ENCODE measurements around the gene SEC61A2.

Gene SEC61A2

GRCh38 chr10:12098966-12099365 is 30.5 kb upstream of the SEC61A2 start:
- DNase-seq (ENCODE audit: low read depth in 1 of 2, low spot score in 1 of 2) = no peak
- no peak for TF ChIP-seq POLR2AphosphoS5 (IDR thresholded peaks at IDR 0.05; ENCODE audit: low read depth)
- TF ChIP-seq, protein P1, sequence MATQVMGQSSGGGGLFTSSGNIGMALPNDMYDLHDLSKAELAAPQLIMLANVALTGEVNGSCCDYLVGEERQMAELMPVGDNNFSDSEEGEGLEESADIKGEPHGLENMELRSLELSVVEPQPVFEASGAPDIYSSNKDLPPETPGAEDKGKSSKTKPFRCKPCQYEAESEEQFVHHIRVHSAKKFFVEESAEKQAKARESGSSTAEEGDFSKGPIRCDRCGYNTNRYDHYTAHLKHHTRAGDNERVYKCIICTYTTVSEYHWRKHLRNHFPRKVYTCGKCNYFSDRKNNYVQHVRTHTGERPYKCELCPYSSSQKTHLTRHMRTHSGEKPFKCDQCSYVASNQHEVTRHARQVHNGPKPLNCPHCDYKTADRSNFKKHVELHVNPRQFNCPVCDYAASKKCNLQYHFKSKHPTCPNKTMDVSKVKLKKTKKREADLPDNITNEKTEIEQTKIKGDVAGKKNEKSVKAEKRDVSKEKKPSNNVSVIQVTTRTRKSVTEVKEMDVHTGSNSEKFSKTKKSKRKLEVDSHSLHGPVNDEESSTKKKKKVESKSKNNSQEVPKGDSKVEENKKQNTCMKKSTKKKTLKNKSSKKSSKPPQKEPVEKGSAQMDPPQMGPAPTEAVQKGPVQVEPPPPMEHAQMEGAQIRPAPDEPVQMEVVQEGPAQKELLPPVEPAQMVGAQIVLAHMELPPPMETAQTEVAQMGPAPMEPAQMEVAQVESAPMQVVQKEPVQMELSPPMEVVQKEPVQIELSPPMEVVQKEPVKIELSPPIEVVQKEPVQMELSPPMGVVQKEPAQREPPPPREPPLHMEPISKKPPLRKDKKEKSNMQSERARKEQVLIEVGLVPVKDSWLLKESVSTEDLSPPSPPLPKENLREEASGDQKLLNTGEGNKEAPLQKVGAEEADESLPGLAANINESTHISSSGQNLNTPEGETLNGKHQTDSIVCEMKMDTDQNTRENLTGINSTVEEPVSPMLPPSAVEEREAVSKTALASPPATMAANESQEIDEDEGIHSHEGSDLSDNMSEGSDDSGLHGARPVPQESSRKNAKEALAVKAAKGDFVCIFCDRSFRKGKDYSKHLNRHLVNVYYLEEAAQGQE (IDR thresholded peaks at IDR 0.05; ENCODE audit: insufficient replicate concordance, low read depth) = no peak
- TF ChIP-seq GABPA (IDR thresholded peaks at IDR 0.05; ENCODE audit: low read depth) = no peak
- TF ChIP-seq, protein P2, sequence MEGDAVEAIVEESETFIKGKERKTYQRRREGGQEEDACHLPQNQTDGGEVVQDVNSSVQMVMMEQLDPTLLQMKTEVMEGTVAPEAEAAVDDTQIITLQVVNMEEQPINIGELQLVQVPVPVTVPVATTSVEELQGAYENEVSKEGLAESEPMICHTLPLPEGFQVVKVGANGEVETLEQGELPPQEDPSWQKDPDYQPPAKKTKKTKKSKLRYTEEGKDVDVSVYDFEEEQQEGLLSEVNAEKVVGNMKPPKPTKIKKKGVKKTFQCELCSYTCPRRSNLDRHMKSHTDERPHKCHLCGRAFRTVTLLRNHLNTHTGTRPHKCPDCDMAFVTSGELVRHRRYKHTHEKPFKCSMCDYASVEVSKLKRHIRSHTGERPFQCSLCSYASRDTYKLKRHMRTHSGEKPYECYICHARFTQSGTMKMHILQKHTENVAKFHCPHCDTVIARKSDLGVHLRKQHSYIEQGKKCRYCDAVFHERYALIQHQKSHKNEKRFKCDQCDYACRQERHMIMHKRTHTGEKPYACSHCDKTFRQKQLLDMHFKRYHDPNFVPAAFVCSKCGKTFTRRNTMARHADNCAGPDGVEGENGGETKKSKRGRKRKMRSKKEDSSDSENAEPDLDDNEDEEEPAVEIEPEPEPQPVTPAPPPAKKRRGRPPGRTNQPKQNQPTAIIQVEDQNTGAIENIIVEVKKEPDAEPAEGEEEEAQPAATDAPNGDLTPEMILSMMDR (IDR thresholded peaks at IDR 0.05; ENCODE audit: insufficient read depth, low read length) = no peak
- no peak for TF ChIP-seq SPI1 (IDR thresholded peaks at IDR 0.05; ENCODE audit: borderline replicate concordance, low read depth)

GRCh38 chr10:12103802-12104201 is 25.7 kb upstream of the SEC61A2 start:
- DNase-seq (ENCODE audit: low read depth in 1 of 2, low spot score in 1 of 2) = no peak
- Histone ChIP-seq H3K27me3 (ENCODE audit: insufficient read depth, poor library complexity, severe bottlenecking) (no peaks in the 10 kb centered on the region), H3K27ac (replicated peaks) (no peak overlapping the region), H3K4me3 (replicated peaks; ENCODE audit: insufficient read depth, low read length) (no peak overlapping the region)
- TF ChIP-seq, protein P1 (IDR thresholded peaks at IDR 0.05; ENCODE audit: insufficient replicate concordance, low read depth) = no peak
- TF ChIP-seq GABPA (IDR thresholded peaks at IDR 0.05; ENCODE audit: low read depth) (no peak), SPI1 (IDR thresholded peaks at IDR 0.05; ENCODE audit: borderline replicate concordance, low read depth) (no peak), POLR2AphosphoS5 (IDR thresholded peaks at IDR 0.05; ENCODE audit: low read depth) (no peak)
- TF ChIP-seq, protein P2 (IDR thresholded peaks at IDR 0.05; ENCODE audit: insufficient read depth, low read length) = no peak

More at GRCh38 chr10:12098966-12099365, 30.5 kb upstream of the SEC61A2 start:
- no peak overlapping the region for H3K27ac ChIP-seq (replicated peaks)
- H3K27me3 ChIP-seq (ENCODE audit: insufficient read depth, poor library complexity, severe bottlenecking) = no peaks in the 10 kb centered on the region
- no peak overlapping the region for H3K4me3 ChIP-seq (replicated peaks; ENCODE audit: insufficient read depth, low read length)

- Histone ChIP-seq H3K4me3 (replicated peaks; ENCODE audit: insufficient read depth, low read length) (no peak overlapping the region), H3K27me3 (ENCODE audit: insufficient read depth, poor library complexity, severe bottlenecking) (no peaks in the 10 kb centered on the region), H3K27ac (replicated peaks) (no peak overlapping the region)
- TF ChIP-seq, protein P2 (IDR thresholded peaks at IDR 0.05; ENCODE audit: insufficient read depth, low read length) = no peak
- no peak for TF ChIP-seq GABPA (IDR thresholded peaks at IDR 0.05; ENCODE audit: low read depth)
- no peak for TF ChIP-seq SPI1 (IDR thresholded peaks at IDR 0.05; ENCODE audit: borderline replicate concordance, low read depth)
- TF ChIP-seq, protein P1 (IDR thresholded peaks at IDR 0.05; ENCODE audit: insufficient replicate concordance, low read depth) = no peak
- no peak for TF ChIP-seq POLR2AphosphoS5 (IDR thresholded peaks at IDR 0.05; ENCODE audit: low read depth)
- DNase-seq (ENCODE audit: low read depth in 1 of 2, low spot score in 1 of 2) = no peak
Measured at GRCh38 chr10:12107781-12108180, 21.7 kb upstream of the SEC61A2 start.
